ENCODE results near the gene AOPEP. TPM values are rescaled to one million over a fixed set of nuclear protein-coding genes. Genes with fewer than 3 reads are reported as not detected.

Gene AOPEP
- total RNA-seq, 1 experiment from 2014 or later, result 14.4 TPM

GRCh38 chr9:94870465-94870792, 143.9 kb downstream of the AOPEP start:
- POLR2A ChIA-PET, result no interaction called here
- Mint-ChIP-seq H3K27ac (no peak overlapping the region), H3K4me1 (peaks cover 18% of the 10 kb centered on the region), H3K9me3 (no peaks in the 10 kb centered on the region), H3K4me3 (no peak overlapping the region), H3K27me3 (ENCODE audit: low read depth) (no peaks in the 10 kb centered on the region), H3K36me3 (no peaks in the 10 kb centered on the region)
- CTCF ChIA-PET, result interaction anchor here (0.6 kb wide), 1 partner anchor 27 kb away, joined by 4 read pairs; no protein-coding TSS in a partner anchor
- ATAC-seq (no peak), DNase-seq (ENCODE audit: low spot score) (no peak)
- TF ChIP-seq, protein P1, sequence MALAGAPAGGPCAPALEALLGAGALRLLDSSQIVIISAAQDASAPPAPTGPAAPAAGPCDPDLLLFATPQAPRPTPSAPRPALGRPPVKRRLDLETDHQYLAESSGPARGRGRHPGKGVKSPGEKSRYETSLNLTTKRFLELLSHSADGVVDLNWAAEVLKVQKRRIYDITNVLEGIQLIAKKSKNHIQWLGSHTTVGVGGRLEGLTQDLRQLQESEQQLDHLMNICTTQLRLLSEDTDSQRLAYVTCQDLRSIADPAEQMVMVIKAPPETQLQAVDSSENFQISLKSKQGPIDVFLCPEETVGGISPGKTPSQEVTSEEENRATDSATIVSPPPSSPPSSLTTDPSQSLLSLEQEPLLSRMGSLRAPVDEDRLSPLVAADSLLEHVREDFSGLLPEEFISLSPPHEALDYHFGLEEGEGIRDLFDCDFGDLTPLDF (CRISPR knock-in tag; IDR thresholded peaks at IDR 0.05), result no peak
- TF ChIP-seq NR3C1 (CRISPR knock-in tag; conservative IDR thresholded peaks at IDR 0.05; ENCODE audit: low read depth) (no peak), NFATC4 (CRISPR knock-in tag; IDR thresholded peaks at IDR 0.05) (no peak), ZNF138 (CRISPR knock-in tag; conservative IDR thresholded peaks at IDR 0.05) (no peak), ZNF416 (CRISPR knock-in tag; IDR thresholded peaks at IDR 0.05) (no peak), CREB1 (CRISPR knock-in tag; IDR thresholded peaks at IDR 0.05) (no peak), AFF4 (CRISPR knock-in tag; IDR thresholded peaks at IDR 0.05; ENCODE audit: borderline replicate concordance) (no peak), ZBTB21 (CRISPR knock-in tag; IDR thresholded peaks at IDR 0.05; ENCODE audit: borderline replicate concordance) (no peak), TCF7 (CRISPR knock-in tag; IDR thresholded peaks at IDR 0.05; ENCODE audit: low read depth) (no peak)
- TF ChIP-seq, protein P2, sequence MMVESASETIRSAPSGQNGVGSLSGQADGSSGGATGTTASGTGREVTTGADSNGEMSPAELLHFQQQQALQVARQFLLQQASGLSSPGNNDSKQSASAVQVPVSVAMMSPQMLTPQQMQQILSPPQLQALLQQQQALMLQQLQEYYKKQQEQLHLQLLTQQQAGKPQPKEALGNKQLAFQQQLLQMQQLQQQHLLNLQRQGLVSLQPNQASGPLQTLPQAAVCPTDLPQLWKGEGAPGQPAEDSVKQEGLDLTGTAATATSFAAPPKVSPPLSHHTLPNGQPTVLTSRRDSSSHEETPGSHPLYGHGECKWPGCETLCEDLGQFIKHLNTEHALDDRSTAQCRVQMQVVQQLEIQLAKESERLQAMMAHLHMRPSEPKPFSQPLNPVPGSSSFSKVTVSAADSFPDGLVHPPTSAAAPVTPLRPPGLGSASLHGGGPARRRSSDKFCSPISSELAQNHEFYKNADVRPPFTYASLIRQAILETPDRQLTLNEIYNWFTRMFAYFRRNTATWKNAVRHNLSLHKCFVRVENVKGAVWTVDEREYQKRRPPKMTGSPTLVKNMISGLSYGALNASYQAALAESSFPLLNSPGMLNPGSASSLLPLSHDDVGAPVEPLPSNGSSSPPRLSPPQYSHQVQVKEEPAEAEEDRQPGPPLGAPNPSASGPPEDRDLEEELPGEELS (CRISPR knock-in tag; IDR thresholded peaks at IDR 0.05), result no peak
- TF ChIP-seq, protein P3, sequence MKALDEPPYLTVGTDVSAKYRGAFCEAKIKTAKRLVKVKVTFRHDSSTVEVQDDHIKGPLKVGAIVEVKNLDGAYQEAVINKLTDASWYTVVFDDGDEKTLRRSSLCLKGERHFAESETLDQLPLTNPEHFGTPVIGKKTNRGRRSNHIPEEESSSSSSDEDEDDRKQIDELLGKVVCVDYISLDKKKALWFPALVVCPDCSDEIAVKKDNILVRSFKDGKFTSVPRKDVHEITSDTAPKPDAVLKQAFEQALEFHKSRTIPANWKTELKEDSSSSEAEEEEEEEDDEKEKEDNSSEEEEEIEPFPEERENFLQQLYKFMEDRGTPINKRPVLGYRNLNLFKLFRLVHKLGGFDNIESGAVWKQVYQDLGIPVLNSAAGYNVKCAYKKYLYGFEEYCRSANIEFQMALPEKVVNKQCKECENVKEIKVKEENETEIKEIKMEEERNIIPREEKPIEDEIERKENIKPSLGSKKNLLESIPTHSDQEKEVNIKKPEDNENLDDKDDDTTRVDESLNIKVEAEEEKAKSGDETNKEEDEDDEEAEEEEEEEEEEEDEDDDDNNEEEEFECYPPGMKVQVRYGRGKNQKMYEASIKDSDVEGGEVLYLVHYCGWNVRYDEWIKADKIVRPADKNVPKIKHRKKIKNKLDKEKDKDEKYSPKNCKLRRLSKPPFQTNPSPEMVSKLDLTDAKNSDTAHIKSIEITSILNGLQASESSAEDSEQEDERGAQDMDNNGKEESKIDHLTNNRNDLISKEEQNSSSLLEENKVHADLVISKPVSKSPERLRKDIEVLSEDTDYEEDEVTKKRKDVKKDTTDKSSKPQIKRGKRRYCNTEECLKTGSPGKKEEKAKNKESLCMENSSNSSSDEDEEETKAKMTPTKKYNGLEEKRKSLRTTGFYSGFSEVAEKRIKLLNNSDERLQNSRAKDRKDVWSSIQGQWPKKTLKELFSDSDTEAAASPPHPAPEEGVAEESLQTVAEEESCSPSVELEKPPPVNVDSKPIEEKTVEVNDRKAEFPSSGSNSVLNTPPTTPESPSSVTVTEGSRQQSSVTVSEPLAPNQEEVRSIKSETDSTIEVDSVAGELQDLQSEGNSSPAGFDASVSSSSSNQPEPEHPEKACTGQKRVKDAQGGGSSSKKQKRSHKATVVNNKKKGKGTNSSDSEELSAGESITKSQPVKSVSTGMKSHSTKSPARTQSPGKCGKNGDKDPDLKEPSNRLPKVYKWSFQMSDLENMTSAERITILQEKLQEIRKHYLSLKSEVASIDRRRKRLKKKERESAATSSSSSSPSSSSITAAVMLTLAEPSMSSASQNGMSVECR (CRISPR knock-in tag; IDR thresholded peaks at IDR 0.05; ENCODE audit: borderline replicate concordance), result no peak

- ChIA-PET CTCF (no interaction called here), POLR2A (no interaction called here)
- ATAC-seq, result no peak
- Mint-ChIP-seq H3K36me3 (no peaks in the 10 kb centered on the region), H3K4me1 (peaks cover 18% of the 10 kb centered on the region), H3K4me3 (no peak overlapping the region), H3K27me3 (ENCODE audit: low read depth) (no peaks in the 10 kb centered on the region), H3K9me3 (peaks cover 2% of the 10 kb centered on the region; the same call in 1 of the 2 replicates), H3K27ac (no peak overlapping the region)
- TF ChIP-seq ESRRA (CRISPR knock-in tag; IDR thresholded peaks at IDR 0.05; ENCODE audit: borderline replicate concordance) (no peak), JAZF1 (CRISPR knock-in tag; IDR thresholded peaks at IDR 0.05) (no peak), GABPB1 (CRISPR knock-in tag; IDR thresholded peaks at IDR 0.05) (no peak), CTCF (IDR thresholded peaks at IDR 0.05) (no peak), EMX1 (CRISPR knock-in tag; IDR thresholded peaks at IDR 0.05) (no peak), GTF2I (CRISPR knock-in tag; conservative IDR thresholded peaks at IDR 0.05) (no peak)
- TF ChIP-seq, protein P4, sequence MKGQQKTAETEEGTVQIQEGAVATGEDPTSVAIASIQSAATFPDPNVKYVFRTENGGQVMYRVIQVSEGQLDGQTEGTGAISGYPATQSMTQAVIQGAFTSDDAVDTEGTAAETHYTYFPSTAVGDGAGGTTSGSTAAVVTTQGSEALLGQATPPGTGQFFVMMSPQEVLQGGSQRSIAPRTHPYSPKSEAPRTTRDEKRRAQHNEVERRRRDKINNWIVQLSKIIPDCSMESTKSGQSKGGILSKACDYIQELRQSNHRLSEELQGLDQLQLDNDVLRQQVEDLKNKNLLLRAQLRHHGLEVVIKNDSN (CRISPR knock-in tag; IDR thresholded peaks at IDR 0.05), result no peak
- no peak for DNase-seq (ENCODE audit: low spot score)
Measured at GRCh38 chr9:94870793-94871558, 144.5 kb downstream of the AOPEP start.

Data from WTC11 (cell line).